Right cardiac atrium (tissue), 5 donors: Measurements from ENCODE around the gene PFDN1. TPM values are rescaled to one million over a fixed set of nuclear protein-coding genes. Genes with fewer than 3 reads are reported as not detected.
"Not testable (repeated sequence)": the region's sequence is repeated elsewhere in the genome, so short reads cannot be mapped to it uniquely, and the experiment has no call there.

Experiments used
- ATAC-seq, 2 donors: fragments of 200-7000 bp; cut with Tn5 transposase; one replicate each; pipeline versions ENCODE4 v1.8.0 to v1.9.1; 2020; ENCODE audit warnings: moderate library complexity in 2 of 2, mild to moderate bottlenecking in 1 of 2
- DNase-seq, 3 donors: peaks; one replicate each; pipeline ENCODE4 v3.0.0-alpha.2; 2020
- H3K27ac ChIP-seq: one replicate; pipeline ENCODE4 v1.5.1; 2013; ENCODE audit warnings: mild to moderate bottlenecking, low read length, control low read depth, moderate library complexity
- H3K27me3 ChIP-seq: one replicate; pipeline ENCODE4 v1.6.1; 2013; ENCODE audit not compliant: control insufficient read depth, insufficient read depth
- H3K4me1 ChIP-seq: one replicate; pipeline ENCODE4 v1.6.1; 2013; ENCODE audit warnings: low read length; ENCODE audit not compliant: control insufficient read depth, insufficient read depth
- H3K4me3 ChIP-seq: one replicate; pipeline ENCODE4 v1.5.1; 2013; ENCODE audit warnings: low read length, control low read depth
- H3K9me3 ChIP-seq: one replicate; pipeline ENCODE4 v1.6.1; 2013; ENCODE audit warnings: low read length; ENCODE audit not compliant: control insufficient read depth
- WGBS: extraction: QIAGEN DNeasy Blood & Tissue Kit; methylation state at CpG from one replicate; pipeline ENCODE4 v1.1.7; 2013; 5-methylcytosine and 5-hydroxymethylcytosine counted together
- intact Hi-C, 4 donors: fragments of 100-400 bp; cut with DNase I; formaldehyde crosslinking; loops; one replicate each; pipeline versions ENCODE4 v1.11.0 to v1.14.0; 2022 to 2023
- polyA plus RNA-seq: library from polyadenylated mRNA; stranded (reverse); fragments of 200-250 nt; gene quantifications from one replicate; pipeline ENCODE4 v1.2.3, GENCODE V29; 2013
- total RNA-seq, 4 donors: library from RNA; stranded (reverse); fragmentation: NEBNext Ultra II Directional; extraction: Animal tissue kit (Norgen Biotek cat#: 25700); gene quantifications; one replicate each; pipeline ENCODE4 v1.2.1, GENCODE V29; 2021
- donor health status: healthy with polysubstance abuse.
- donor health status: DM: no; HTN: yes; CAD: no.
- donor health status: DM: no; HTN: no; CAD: no.
- donor health status: DM: no; HTN: yes; CAD: no; lungs with severe emphysema.
- donor health status: DM: yes; HTN: yes; CAD: no.

Gene PFDN1
- total and polyA plus RNA-seq, 5 donors: 57.6 to 144 (median 67.2) TPM

GRCh38 chr5:140213370-140213983 lies 89.4 kb downstream of the PFDN1 start:
- H3K4me3 ChIP-seq: no peak overlapping the region
- no peak overlapping the region for H3K27ac ChIP-seq
- DNase-seq (no peak), ATAC-seq (no peak)
- H3K9me3 ChIP-seq: no peaks in the 10 kb centered on the region
- peaks cover 17% of the 10 kb centered on the region for H3K4me1 ChIP-seq
- H3K27me3 ChIP-seq: no peaks in the 10 kb centered on the region
- 100% methylated on average over 1 of the region's 1 CpG for WGBS
- intact Hi-C loops: no loop called here

GRCh38 chr5:140208065-140208464 lies 94.8 kb downstream of the PFDN1 start:
- Histone ChIP-seq H3K9me3 (no peaks in the 10 kb centered on the region), H3K27me3 (no peaks in the 10 kb centered on the region), H3K4me3 (no peak overlapping the region), H3K27ac (no peak overlapping the region), H3K4me1 (peaks cover 7% of the 10 kb centered on the region)
- DNase-seq (no peak), ATAC-seq (no peak)
- intact Hi-C loops: no loop called here

- peaks cover 7% of the 10 kb centered on the region for H3K4me1 ChIP-seq
- no peak for DNase-seq
These were observed 95.5 kb downstream of the PFDN1 start for GRCh38 chr5:140207250-140207964.

GRCh38 chr5:140205952-140206351 lies 96.9 kb downstream of the PFDN1 start:
- Histone ChIP-seq H3K9me3 (no peaks in the 10 kb centered on the region), H3K4me3 (no peak overlapping the region), H3K4me1 (peaks cover 7% of the 10 kb centered on the region), H3K27ac (peak overlapping the region; percentile 9), H3K27me3 (no peaks in the 10 kb centered on the region)
- DNase-seq: no peak
- WGBS: 88% methylated on average over 4 of the region's 4 CpGs
- intact Hi-C loops: no loop called here
- ATAC-seq: peak in 1 of 2 donors; percentile 24

More at GRCh38 chr5:140207250-140207964, 95.5 kb downstream of the PFDN1 start:
- no peaks in the 10 kb centered on the region for H3K27me3 ChIP-seq
- ATAC-seq: no peak
- no peaks in the 10 kb centered on the region for H3K9me3 ChIP-seq
- intact Hi-C loops: no loop called here
- WGBS: 52% methylated on average over 2 of the region's 2 CpGs
- H3K4me3 ChIP-seq: no peak overlapping the region
- no peak overlapping the region for H3K27ac ChIP-seq

DNA sequence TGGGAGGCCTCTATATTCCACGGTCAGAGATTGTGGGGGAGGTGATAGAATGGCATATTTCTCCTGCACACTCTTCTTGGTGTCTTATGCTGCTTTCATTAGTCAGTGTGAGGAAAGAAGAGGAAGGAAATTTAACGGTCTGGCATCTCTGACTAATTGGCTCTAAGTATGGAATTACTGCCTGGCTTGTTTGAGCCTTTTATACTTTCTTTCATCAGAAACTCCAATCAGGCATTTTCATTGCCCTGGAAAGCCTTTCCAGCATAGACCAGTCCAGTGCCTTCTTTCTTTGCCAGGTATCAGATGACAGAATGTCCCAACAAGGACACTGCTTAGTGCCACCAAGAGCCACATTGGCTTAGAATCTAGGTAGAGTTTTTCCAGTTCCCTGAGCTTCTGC lies 97.7 kb downstream of the PFDN1 start:
- Histone ChIP-seq H3K4me3 (no peak overlapping the region), H3K9me3 (no peaks in the 10 kb centered on the region), H3K27ac (no peak overlapping the region), H3K4me1 (peaks cover 7% of the 10 kb centered on the region), H3K27me3 (no peaks in the 10 kb centered on the region)
- peak; percentile 34 to 45 for ATAC-seq
- intact Hi-C loops: no loop called here
- no peak for DNase-seq
- WGBS: 45% methylated on average over 2 of the region's 2 CpGs

DNA sequence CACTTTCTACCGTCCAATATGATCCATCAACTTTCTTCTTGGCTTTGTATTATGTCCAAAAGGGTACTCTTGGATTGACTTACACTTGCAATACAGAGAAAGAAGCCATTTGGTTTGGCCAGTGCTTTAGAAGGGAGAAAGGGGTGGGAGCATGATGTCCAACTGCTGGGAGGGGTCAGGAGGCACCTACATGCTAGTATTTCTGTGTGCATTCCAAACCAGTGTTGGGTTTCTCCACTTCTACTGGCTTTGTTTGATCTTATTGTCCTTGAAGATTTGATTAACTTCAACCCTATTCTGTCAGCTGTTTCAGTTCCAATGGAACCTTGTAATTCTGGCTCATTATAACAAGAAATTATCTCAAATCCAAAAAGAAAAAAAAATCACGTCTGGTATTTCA lies 100.3 kb downstream of the PFDN1 start:
- 54% methylated on average over 2 of the region's 2 CpGs for WGBS
- Histone ChIP-seq H3K4me3 (no peak overlapping the region), H3K4me1 (peaks cover 8% of the 10 kb centered on the region), H3K9me3 (no peaks in the 10 kb centered on the region), H3K27ac (no peak overlapping the region), H3K27me3 (no peaks in the 10 kb centered on the region)
- intact Hi-C loops: no loop called here
- ATAC-seq (no peak), DNase-seq (no peak)

GRCh38 chr5:140202078-140202477 lies 100.8 kb downstream of the PFDN1 start:
- H3K27ac ChIP-seq: no peak overlapping the region
- no peak for DNase-seq
- ATAC-seq: no peak
- H3K4me1 ChIP-seq: peaks cover 8% of the 10 kb centered on the region
- intact Hi-C loops: no loop called here
- H3K27me3 ChIP-seq: no peaks in the 10 kb centered on the region
- no peak overlapping the region for H3K4me3 ChIP-seq
- WGBS: 85% methylated on average over 4 of the region's 4 CpGs
- no peaks in the 10 kb centered on the region for H3K9me3 ChIP-seq

- intact Hi-C loops, H3K9me3 ChIP-seq, H3K27ac ChIP-seq, DNase-seq, H3K4me1 ChIP-seq, H3K4me3 ChIP-seq, ATAC-seq, H3K27me3 ChIP-seq: not testable (repeated sequence)
- WGBS: 90% methylated on average over 1 of the region's 1 CpG
These were observed 104.0 kb downstream of the PFDN1 start for GRCh38 chr5:140198915-140199314.

GRCh38 chr5:140197023-140197422 lies 105.9 kb downstream of the PFDN1 start:
- no peaks in the 10 kb centered on the region for H3K27me3 ChIP-seq
- H3K4me1 ChIP-seq: peaks cover 2% of the 10 kb centered on the region
- WGBS: 92% methylated on average over 2 of the region's 2 CpGs
- intact Hi-C loops: no loop called here
- DNase-seq (no peak), ATAC-seq (no peak)
- H3K4me3 ChIP-seq: no peak overlapping the region
- no peaks in the 10 kb centered on the region for H3K9me3 ChIP-seq
- H3K27ac ChIP-seq: no peak overlapping the region

DNA sequence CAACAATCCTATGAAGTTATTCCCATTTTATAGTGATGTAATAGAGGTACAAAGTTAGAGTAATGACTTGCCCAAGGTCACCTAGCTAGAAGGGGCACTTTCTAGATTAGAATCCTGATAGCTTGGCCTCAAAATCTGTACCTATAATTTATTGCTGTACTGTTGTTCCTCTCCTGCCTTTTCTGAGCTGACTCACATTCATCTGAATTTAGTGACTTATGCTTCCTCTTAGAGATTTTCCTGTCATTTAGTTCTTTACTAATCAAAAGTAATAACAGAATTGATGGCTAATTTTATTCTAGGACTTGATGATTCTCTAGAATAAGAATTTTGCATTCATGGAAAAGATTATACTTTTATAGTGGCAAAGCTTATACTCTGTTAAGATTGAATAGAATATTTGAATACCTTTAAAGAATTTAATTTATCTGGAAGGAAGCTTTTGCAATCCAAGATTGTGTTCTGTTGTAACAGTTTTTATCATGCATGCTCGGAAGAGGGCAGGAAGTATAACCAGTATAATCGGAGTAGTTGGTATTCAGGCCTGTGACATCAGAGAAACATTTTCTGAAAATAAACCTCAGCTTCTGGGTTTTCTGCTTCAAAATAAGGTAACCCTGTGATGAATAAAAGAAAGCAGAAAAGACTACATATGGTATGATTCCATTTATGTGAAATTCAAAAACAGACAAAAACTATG lies 106.6 kb downstream of the PFDN1 start:
- ATAC-seq: peak; percentile 24 to 77
- WGBS: 39% methylated on average over 2 of the region's 2 CpGs
- no peaks in the 10 kb centered on the region for H3K9me3 ChIP-seq
- intact Hi-C loops: no loop called here
- no peak overlapping the region for H3K27ac ChIP-seq
- no peaks in the 10 kb centered on the region for H3K27me3 ChIP-seq
- H3K4me1 ChIP-seq: peaks cover 2% of the 10 kb centered on the region
- DNase-seq: no peak
- no peak overlapping the region for H3K4me3 ChIP-seq
